ENCODE results near the gene HS6ST1.
"Not testable (repeated sequence)": the region's sequence is repeated elsewhere in the genome, so short reads cannot be mapped to it uniquely, and the experiment has no call there.

Gene HS6ST1

DNA sequence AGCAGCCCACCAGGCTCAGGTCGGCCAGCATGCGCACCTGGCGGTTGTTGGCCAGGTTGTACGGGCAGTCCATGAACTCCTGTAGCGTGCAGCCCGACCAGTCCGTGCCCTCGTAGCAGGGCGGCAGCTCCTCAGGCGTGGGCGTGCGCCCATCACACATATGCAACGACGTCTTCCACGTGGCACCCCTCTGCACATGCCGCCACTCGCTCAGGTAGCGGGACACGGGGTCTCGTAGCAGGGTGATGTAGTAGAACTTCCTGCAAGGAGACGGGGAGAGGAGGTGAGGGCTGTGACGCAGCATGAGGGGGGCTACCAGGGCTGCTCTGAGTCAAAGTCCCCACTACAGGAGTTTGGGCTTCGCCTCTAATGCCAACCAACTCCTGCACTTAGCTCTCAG is 50.1 kb downstream of the HS6ST1 start:
- DNase-seq (ENCODE audit: low spot score), result not testable (repeated sequence)

- DNase-seq (ENCODE audit: low spot score), result not testable (repeated sequence)
Observed at GRCh38 chr2:128268145-128268544, 50.5 kb downstream of the HS6ST1 start.

GRCh38 chr2:128267649-128268048 is 51.0 kb downstream of the HS6ST1 start:
- DNase-seq (ENCODE audit: low spot score), result not testable (repeated sequence)

DNA sequence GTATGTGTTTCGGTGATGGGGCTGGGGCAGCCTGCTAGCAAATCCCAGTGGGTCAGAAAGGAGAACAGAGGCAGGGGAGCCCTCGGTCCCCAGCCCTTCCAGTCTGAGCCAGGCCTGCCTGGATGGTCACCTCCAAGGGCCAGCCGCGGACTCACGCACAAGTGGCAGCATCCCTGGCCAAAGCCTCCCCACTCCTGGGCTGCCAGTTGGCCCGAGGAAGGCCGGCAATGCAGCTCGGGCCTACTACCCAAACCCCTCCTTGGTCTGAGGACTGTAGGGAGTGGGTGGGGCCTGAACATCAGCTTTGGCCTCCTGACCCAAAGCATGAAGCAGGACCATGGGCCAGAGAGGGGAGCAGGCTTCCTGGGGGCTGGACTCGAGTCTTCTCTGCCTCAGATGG is 51.5 kb downstream of the HS6ST1 start:
- not testable (repeated sequence) for DNase-seq (ENCODE audit: low spot score)

- DNase-seq (ENCODE audit: low spot score), result not testable (repeated sequence)
Observed at GRCh38 chr2:128266463-128266862, 52.2 kb downstream of the HS6ST1 start.

GRCh38 chr2:128265608-128265993 is 53.1 kb downstream of the HS6ST1 start:
- DNase-seq (ENCODE audit: low spot score), result not testable (repeated sequence)

- DNase-seq (ENCODE audit: low spot score), result no peak
Observed at GRCh38 chr2:128264881-128265607, 53.6 kb downstream of the HS6ST1 start.

DNA sequence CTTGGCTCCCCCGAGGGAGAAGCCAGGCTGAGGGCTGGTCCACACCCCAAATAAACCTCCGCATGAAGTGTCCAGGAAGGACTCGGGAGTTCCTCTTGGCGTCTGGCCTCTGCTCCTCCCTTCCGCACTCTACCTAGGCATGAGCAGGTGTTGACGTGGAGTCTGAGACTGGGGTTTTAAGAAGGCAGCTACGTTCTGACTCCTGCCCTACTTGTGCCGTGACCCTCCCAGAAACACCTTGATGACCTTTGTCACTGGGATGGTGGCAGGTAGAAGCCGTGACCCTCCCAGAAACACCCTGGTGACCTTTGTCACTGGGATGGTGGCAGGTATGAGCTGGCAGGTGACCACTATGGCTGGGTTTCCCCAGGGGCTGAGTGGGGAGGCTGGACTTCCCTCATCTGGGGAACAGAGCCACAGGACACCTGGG is 54.8 kb downstream of the HS6ST1 start:
- no peak for DNase-seq (ENCODE audit: low spot score)

DNA sequence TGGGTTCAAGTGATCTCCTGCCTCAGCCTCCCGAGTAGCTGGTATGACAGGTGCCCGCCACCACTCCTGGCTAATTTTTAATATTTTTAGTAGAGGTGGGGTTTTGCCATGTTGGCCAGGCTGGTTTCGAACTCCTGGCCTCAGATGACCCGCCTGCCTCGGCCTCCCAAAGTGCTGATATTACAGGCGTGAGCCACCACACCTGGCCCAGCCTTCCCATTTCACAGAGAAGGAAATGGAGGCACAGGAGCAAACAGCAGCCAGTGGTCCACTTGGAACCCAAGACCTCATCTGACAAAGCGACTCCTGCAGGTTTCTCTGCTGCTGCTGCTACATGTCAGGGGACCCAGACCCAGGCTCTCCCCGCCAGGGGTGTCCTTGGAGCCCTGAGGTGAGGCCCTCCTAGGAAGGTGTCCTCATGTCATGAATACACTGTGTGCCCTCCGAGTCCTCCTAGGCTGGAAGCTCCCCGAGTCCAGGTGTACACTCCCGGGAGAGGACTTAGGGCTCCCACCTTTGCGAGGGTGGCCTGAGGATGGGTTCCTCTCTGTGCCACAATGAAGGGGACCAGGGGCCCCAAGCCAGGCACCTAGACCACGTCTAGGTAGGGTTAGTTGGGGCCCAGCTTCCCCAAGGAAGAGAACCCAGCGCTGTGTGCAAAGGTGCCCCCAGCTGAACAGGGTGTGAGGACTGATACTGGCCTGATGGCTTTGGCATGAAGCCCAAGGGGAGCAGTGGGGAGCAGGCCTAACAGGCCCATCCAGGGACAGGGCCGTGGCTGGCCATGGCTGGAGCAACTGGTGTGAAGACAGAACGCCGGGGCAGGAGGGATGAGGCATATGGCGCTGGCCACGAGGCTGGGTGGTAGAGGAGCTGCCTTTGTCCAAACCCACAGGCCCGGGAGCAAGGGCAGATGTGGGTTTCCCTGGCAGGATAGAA is 56.1 kb downstream of the HS6ST1 start:
- DNase-seq (ENCODE audit: low spot score), result no peak

DNA sequence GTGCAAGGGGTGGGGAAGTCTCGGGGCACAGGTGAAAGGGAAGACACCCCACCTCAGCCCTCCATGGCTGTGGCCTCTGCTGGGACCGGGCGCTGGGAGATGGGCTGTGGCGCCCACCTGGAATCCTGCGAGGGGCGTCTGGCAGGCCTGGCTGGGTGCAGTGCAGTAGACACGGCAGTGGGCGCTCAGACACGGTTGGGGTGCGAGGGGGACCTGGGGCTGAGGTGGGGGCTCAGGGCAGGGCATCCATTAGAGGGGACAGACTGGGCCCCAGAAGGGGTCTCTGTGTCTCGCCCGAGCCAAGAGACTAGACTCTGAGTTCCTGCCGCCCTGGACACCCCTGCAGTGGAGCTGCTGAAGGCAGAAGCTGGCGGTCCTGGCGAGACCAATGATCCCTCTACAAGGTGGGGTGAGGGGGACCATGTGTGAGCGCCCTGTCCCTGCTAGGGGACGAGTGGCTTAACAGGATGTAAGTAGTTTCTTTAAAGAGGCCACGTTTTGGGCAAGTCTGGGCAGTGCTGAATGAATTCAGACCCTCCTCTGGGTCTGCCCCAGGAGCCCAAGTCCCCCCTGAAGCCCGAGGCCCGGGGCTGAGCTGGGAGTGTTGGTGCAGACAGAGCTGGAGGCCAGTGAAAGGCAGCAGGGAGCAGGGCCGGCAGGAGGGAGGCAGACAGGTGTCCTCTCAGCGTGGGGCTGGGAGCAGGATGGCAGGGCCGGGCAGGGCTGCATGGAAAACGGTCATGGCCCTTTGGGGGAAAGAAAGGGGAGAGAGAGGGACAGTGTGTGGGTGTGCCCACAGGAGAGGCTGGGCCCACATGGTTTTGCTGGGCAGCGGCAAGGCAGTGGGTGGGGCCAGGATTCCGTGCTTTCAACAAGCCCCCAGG is 57.2 kb downstream of the HS6ST1 start:
- peak; percentile 10 for DNase-seq (ENCODE audit: low spot score)

- DNase-seq (ENCODE audit: low spot score), result peak; percentile 94
Observed at GRCh38 chr2:128260239-128261138, 58.2 kb downstream of the HS6ST1 start.

- no peak for DNase-seq (ENCODE audit: low spot score)
Observed at GRCh38 chr2:128259585-128259984, 59.1 kb downstream of the HS6ST1 start.

DNA sequence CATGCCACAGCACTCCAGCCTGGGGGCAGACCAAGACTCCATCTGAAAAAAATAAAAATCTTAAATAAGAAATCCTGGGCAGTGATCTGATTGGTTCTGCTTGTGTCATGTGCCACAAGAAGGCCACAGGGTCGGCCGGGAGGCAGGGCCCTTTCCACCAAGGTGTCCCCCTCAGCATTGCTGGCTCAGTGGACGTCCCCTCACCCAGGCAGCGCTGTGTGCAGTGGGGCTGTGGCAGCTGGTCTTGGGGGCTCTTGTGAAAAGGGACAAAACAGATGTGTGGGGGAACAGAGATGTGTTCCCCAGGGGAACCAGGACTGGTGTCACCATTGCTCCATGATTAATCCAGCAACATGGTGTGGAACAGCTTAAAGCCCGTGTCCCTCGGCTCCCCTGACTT is 60.5 kb downstream of the HS6ST1 start:
- no peak for DNase-seq (ENCODE audit: low spot score)

DNA sequence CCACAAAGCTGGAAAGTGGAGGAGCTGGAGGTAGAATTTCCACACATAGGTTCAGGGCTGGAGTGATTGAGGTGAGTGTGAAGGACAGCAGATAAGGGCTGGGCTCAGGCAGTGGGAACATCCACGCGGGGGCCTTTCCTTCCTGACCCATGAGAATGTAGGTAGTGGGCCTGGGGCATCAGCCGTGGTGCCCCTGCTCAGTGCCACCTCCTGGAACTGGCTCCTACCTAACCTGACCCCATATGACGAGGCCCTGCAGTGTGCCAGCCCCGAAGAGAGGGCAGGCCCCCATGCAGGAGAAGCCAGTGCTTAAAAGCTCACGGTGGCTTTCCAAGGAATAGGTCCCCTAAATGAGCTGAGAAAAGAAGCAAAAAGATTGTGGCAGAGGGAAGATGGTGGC is 66.2 kb downstream of the HS6ST1 start:
- DNase-seq (ENCODE audit: low spot score), result no peak

- DNase-seq (ENCODE audit: low spot score), result not testable (repeated sequence)
Observed at GRCh38 chr2:128252086-128252485, 66.6 kb downstream of the HS6ST1 start.

GRCh38 chr2:128250229-128251025 is 68.2 kb downstream of the HS6ST1 start:
- DNase-seq (ENCODE audit: low spot score), result peak; percentile 8

DNA sequence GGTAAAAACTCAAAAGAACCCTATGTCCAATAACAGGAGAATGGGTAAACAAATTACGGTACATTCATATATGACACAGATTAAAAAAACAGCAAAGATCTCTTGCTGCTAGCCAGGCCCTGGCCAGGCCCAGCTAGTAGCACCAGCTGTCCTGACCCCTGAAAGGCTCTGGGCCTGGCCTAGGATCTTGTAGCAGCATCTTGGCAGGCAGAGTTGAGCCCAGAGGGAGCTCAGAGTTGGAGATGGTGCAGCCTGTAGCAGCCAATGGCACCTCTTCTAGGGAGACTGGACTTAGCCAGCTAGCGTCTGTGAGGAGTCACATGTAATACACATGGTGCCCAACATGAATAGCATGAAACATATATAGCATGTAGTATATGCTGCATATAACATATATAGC is 69.1 kb downstream of the HS6ST1 start:
- no peak for DNase-seq (ENCODE audit: low spot score)

DNA sequence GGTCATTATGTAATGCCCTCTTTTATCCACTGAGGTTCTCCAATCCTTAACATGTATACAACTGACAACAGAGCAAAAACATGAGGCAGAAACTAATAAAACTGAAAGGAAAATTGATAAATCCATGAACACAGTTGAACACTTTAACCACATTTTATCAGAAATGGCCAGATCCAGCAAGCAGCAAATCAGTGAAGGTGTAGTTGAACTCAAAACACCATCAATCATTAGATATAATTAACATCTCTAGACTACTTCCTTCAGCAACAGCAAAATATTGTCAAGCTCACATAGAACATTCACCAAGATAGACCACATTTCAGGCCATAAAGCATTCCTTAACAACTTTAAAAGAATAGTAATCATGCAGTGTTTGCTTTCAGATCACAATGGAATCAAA is 72.9 kb downstream of the HS6ST1 start:
- DNase-seq (ENCODE audit: low spot score), result no peak

DNA sequence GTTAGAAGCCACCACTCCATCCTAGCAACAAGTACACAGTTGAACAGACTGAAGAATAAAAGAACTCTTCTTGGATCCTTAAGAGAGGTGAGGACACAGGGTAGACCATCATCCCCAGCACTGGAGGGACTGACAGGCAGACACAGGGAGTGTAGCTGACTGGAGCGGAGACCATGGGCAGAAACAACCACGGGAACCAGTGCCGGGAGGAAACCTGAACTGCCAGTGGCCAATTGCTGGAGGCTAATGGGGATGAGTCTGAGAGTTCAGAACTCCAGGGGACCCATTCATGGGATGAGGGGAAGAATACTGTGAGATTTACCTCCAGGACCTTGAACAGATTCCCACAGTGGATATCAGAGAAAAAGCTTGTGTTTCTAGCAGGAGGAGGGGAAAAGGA is 76.8 kb downstream of the HS6ST1 start:
- DNase-seq (ENCODE audit: low spot score), result no peak

Measured in AG20443 (cell line).